ENCODE data around the gene CBLL1.

CBLL1 gene

GRCh38 chr7:107703219-107703618, 40.7 kb upstream of the CBLL1 start:
- DNase-seq = no peak
- no peak overlapping the region for H3K27ac ChIP-seq (ENCODE audit: low read length)
- no peak overlapping the region for H3K9ac ChIP-seq (ENCODE audit: low read depth, low read length)
- no peaks in the 10 kb centered on the region for H3K79me2 ChIP-seq (ENCODE audit: insufficient read depth, low read length)
- no peak overlapping the region for H2AFZ ChIP-seq (ENCODE audit: low read depth, low read length)
- H3K27me3 ChIP-seq (ENCODE audit: insufficient read depth, low read length, poor library complexity) = no peaks in the 10 kb centered on the region
- H4K20me1 ChIP-seq (ENCODE audit: insufficient read depth, low read length) = no peaks in the 10 kb centered on the region
- no peaks in the 10 kb centered on the region for H3K36me3 ChIP-seq (ENCODE audit: insufficient read depth, low read length)
- no peaks in the 10 kb centered on the region for H3K4me1 ChIP-seq (ENCODE audit: insufficient read depth, low read length)
- H3K4me3 ChIP-seq (ENCODE audit: low read depth in 1 of 2, low read length in 2 of 2) = no peak overlapping the region
- H3K9me3 ChIP-seq (ENCODE audit: insufficient read depth, low read length, severe bottlenecking) = no peaks in the 10 kb centered on the region
- TF ChIP-seq CTCF (IDR thresholded peaks at IDR 0.05; ENCODE audit: borderline replicate concordance, extremely low read depth, low read length, poor library complexity, severe bottlenecking) (no peak), EZH2 (IDR thresholded peaks at IDR 0.05; ENCODE audit: borderline replicate concordance, low read depth, low read length, severe bottlenecking) (no peak)
- no peak overlapping the region for H3K4me2 ChIP-seq (ENCODE audit: insufficient read depth, low read length)
- no peak for ATAC-seq (ENCODE audit: insufficient read depth, low read depth)

GRCh38 chr7:107703872-107704271, 40.1 kb upstream of the CBLL1 start:
- no peak for TF ChIP-seq EZH2 (IDR thresholded peaks at IDR 0.05; ENCODE audit: borderline replicate concordance, low read depth, low read length, severe bottlenecking)
- no peak for TF ChIP-seq CTCF (IDR thresholded peaks at IDR 0.05; ENCODE audit: borderline replicate concordance, extremely low read depth, low read length, poor library complexity, severe bottlenecking)
- Histone ChIP-seq H3K9ac (ENCODE audit: low read depth, low read length) (no peak overlapping the region), H3K36me3 (ENCODE audit: insufficient read depth, low read length) (no peaks in the 10 kb centered on the region), H3K79me2 (ENCODE audit: insufficient read depth, low read length) (no peaks in the 10 kb centered on the region), H2AFZ (ENCODE audit: low read depth, low read length) (no peak overlapping the region), H3K9me3 (ENCODE audit: insufficient read depth, low read length, severe bottlenecking) (no peaks in the 10 kb centered on the region), H3K27ac (ENCODE audit: low read length) (no peak overlapping the region), H3K4me2 (ENCODE audit: insufficient read depth, low read length) (no peak overlapping the region), H4K20me1 (ENCODE audit: insufficient read depth, low read length) (no peaks in the 10 kb centered on the region), H3K27me3 (ENCODE audit: insufficient read depth, low read length, poor library complexity) (no peaks in the 10 kb centered on the region), H3K4me1 (ENCODE audit: insufficient read depth, low read length) (no peaks in the 10 kb centered on the region), H3K4me3 (ENCODE audit: low read depth in 1 of 2, low read length in 2 of 2) (no peak overlapping the region)
- no peak for DNase-seq
- no peak for ATAC-seq (ENCODE audit: insufficient read depth, low read depth)

- no peaks in the 10 kb centered on the region for H3K4me1 ChIP-seq (ENCODE audit: insufficient read depth, low read length)
- ATAC-seq (ENCODE audit: insufficient read depth, low read depth) (no peak), DNase-seq (no peak)
- H4K20me1 ChIP-seq (ENCODE audit: insufficient read depth, low read length) = no peaks in the 10 kb centered on the region
- no peaks in the 10 kb centered on the region for H3K79me2 ChIP-seq (ENCODE audit: insufficient read depth, low read length)
- TF ChIP-seq EZH2 (IDR thresholded peaks at IDR 0.05; ENCODE audit: borderline replicate concordance, low read depth, low read length, severe bottlenecking) (no peak), CTCF (IDR thresholded peaks at IDR 0.05; ENCODE audit: borderline replicate concordance, extremely low read depth, low read length, poor library complexity, severe bottlenecking) (no peak)
- H2AFZ ChIP-seq (ENCODE audit: low read depth, low read length) = no peak overlapping the region
- no peaks in the 10 kb centered on the region for H3K36me3 ChIP-seq (ENCODE audit: insufficient read depth, low read length)
- no peaks in the 10 kb centered on the region for H3K27me3 ChIP-seq (ENCODE audit: insufficient read depth, low read length, poor library complexity)
- H3K9ac ChIP-seq (ENCODE audit: low read depth, low read length) = no peak overlapping the region
- H3K4me2 ChIP-seq (ENCODE audit: insufficient read depth, low read length) = no peak overlapping the region
- no peak overlapping the region for H3K27ac ChIP-seq (ENCODE audit: low read length)
- H3K4me3 ChIP-seq (ENCODE audit: low read depth in 1 of 2, low read length in 2 of 2) = no peak overlapping the region
- H3K9me3 ChIP-seq (ENCODE audit: insufficient read depth, low read length, severe bottlenecking) = no peaks in the 10 kb centered on the region
Observed at GRCh38 chr7:107708956-107709355, 35.0 kb upstream of the CBLL1 start.

GRCh38 chr7:107711301-107711700, 32.6 kb upstream of the CBLL1 start:
- ATAC-seq (ENCODE audit: insufficient read depth, low read depth) (no peak), DNase-seq (no peak)
- no peak overlapping the region for H3K27ac ChIP-seq (ENCODE audit: low read length)
- H3K79me2 ChIP-seq (ENCODE audit: insufficient read depth, low read length) = no peaks in the 10 kb centered on the region
- no peaks in the 10 kb centered on the region for H3K4me1 ChIP-seq (ENCODE audit: insufficient read depth, low read length)
- no peak for TF ChIP-seq EZH2 (IDR thresholded peaks at IDR 0.05; ENCODE audit: borderline replicate concordance, low read depth, low read length, severe bottlenecking)
- TF ChIP-seq CTCF (IDR thresholded peaks at IDR 0.05; ENCODE audit: borderline replicate concordance, extremely low read depth, low read length, poor library complexity, severe bottlenecking) = no peak
- H4K20me1 ChIP-seq (ENCODE audit: insufficient read depth, low read length) = no peaks in the 10 kb centered on the region
- no peaks in the 10 kb centered on the region for H3K27me3 ChIP-seq (ENCODE audit: insufficient read depth, low read length, poor library complexity)
- no peak overlapping the region for H3K4me2 ChIP-seq (ENCODE audit: insufficient read depth, low read length)
- no peaks in the 10 kb centered on the region for H3K9me3 ChIP-seq (ENCODE audit: insufficient read depth, low read length, severe bottlenecking)
- no peak overlapping the region for H3K4me3 ChIP-seq (ENCODE audit: low read depth in 1 of 2, low read length in 2 of 2)
- H2AFZ ChIP-seq (ENCODE audit: low read depth, low read length) = no peak overlapping the region
- H3K9ac ChIP-seq (ENCODE audit: low read depth, low read length) = no peak overlapping the region
- H3K36me3 ChIP-seq (ENCODE audit: insufficient read depth, low read length) = no peaks in the 10 kb centered on the region

All from DND-41 (cell line).